Left ventricle myocardium inferior (tissue), 1 donor: ENCODE measurements around the gene GNB5. TPM values are rescaled to one million over a fixed set of nuclear protein-coding genes. Genes with fewer than 3 reads are reported as not detected.

ENCODE experiments used
- DNase-seq: peaks from one replicate; pipeline ENCODE4 v3.0.0-alpha.2; 2020
- H3K27ac ChIP-seq: fragments of 200-600 bp; replicated peaks from 2 replicates; pipeline ENCODE4 v1.8.0; 2021
- H3K27me3 ChIP-seq: fragments of 200-600 bp; 2 replicates; pipeline ENCODE4 v1.8.0; 2021; ENCODE audit warnings: low read depth
- H3K36me3 ChIP-seq: fragments of 200-600 bp; 2 replicates; pipeline ENCODE4 v1.8.0; 2021
- H3K4me1 ChIP-seq: fragments of 200-600 bp; 2 replicates; pipeline ENCODE4 v1.8.0; 2021
- H3K4me3 ChIP-seq: fragments of 200-600 bp; 2 replicates; pipeline ENCODE4 v1.8.0; 2021; ENCODE audit warnings: mild to moderate bottlenecking, moderate library complexity
- H3K9me3 ChIP-seq: fragments of 200-600 bp; replicated peaks from 2 replicates; pipeline ENCODE4 v1.8.0; 2021
- intact Hi-C: fragments of 100-400 bp; cut with micrococcal nuclease; formaldehyde crosslinking; loops from one replicate; pipeline ENCODE4 v1.11.0; 2022
- total RNA-seq: library from RNA; stranded (reverse); fragmentation: NEBNext Ultra II Directional; extraction: Animal tissue kit (Norgen Biotek cat#: 25700); gene quantifications from one replicate; pipeline ENCODE4 v1.2.1, GENCODE V29; 2021
- TF ChIP-seq, protein P1 (sequence below): fragments of 200-600 bp; IDR thresholded peaks from 2 replicates; pipeline ENCODE4 v1.8.0; 2021; ENCODE audit warnings: antibody characterized with exemption, mild to moderate bottlenecking, borderline replicate concordance
- donor health status: DM: no; HTN: yes; CAD: no; lungs with severe emphysema.

The GNB5 gene
- total RNA-seq, 1 donor from 2014 or later = 10.5 TPM

- peaks cover 6% of the 10 kb centered on the region for H3K4me1 ChIP-seq
- intact Hi-C loops = loop anchor here (10.0 kb wide), 1 partner anchor 224 kb away; no protein-coding TSS in a partner anchor
- H3K27ac ChIP-seq = no peak overlapping the region
Observed at GRCh38 chr15:52080706-52081392, 110.3 kb downstream of the GNB5 start.

DNA sequence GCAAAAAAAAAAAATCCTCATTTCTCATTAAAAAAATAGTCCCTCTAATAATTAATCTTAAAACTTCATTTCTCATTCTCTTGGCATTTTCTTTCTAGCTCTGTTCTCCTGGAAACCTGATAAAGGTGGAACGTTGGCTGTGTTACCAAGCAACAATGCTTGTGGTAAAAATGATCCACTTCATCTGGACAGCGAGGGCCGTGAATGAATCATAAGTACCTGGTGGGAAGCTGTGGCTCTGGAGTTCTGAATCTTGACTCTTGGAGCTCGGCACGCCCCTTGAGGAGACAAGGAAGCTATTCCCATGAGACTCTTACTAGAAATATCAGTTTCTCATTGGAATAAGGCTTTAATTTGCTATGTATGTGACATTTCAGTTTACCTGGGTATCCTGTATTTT lies 111.2 kb downstream of the GNB5 start:
- no peak for DNase-seq
- peaks cover 6% of the 10 kb centered on the region for H3K4me1 ChIP-seq
- H3K27ac ChIP-seq = no peak overlapping the region
- H3K36me3 ChIP-seq = no peaks in the 10 kb centered on the region
- TF ChIP-seq, protein P1, sequence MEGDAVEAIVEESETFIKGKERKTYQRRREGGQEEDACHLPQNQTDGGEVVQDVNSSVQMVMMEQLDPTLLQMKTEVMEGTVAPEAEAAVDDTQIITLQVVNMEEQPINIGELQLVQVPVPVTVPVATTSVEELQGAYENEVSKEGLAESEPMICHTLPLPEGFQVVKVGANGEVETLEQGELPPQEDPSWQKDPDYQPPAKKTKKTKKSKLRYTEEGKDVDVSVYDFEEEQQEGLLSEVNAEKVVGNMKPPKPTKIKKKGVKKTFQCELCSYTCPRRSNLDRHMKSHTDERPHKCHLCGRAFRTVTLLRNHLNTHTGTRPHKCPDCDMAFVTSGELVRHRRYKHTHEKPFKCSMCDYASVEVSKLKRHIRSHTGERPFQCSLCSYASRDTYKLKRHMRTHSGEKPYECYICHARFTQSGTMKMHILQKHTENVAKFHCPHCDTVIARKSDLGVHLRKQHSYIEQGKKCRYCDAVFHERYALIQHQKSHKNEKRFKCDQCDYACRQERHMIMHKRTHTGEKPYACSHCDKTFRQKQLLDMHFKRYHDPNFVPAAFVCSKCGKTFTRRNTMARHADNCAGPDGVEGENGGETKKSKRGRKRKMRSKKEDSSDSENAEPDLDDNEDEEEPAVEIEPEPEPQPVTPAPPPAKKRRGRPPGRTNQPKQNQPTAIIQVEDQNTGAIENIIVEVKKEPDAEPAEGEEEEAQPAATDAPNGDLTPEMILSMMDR = no peak
- no peak overlapping the region for H3K4me3 ChIP-seq
- no peaks in the 10 kb centered on the region for H3K9me3 ChIP-seq
- intact Hi-C loops = loop anchor here (10.0 kb wide), 1 partner anchor 225 kb away; no protein-coding TSS in a partner anchor
- no peaks in the 10 kb centered on the region for H3K27me3 ChIP-seq

More at GRCh38 chr15:52080706-52081392, 110.3 kb downstream of the GNB5 start:
- Histone ChIP-seq H3K4me3 (no peak overlapping the region), H3K36me3 (no peaks in the 10 kb centered on the region), H3K9me3 (peaks cover 3% of the 10 kb centered on the region), H3K27me3 (no peaks in the 10 kb centered on the region)
- DNase-seq = no peak
- TF ChIP-seq, protein P1 = no peak

DNA sequence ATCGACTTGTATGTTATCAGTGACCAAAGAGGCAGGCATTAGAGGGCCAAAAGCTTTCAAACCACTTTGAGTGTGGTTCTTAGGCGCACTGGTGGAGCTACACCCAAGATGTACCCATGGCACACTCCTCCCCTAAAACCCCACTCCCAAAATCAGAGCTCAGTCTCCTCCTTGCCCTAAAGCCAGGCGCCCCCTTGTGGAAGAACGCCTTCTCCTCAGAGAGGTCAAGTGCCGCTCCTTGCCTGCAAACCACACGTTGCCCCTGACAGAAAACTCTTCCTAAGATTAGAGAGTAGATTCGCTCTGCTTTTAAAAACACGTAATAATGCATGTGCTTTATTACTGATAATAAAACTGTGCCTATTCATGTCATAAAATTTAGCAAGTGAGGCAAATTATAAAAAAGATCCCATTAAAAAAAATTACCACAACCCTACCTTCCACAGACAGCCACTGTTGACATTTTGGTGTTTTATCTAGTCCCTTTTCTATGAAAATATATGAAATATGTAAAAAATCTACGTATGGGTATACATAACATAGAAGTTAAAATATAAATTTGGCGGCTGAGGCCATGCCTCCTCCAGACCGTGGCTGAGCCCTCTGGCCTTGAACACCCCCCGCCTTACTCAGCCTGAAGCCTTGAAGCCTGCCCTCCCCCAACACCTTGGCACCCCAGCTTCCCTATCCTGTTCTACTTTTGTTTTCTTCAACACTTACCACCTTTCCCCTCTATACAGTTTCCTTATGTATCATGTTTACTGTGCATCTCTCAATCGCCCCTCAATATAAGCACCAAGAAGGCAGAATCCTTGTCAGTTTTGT lies 112.1 kb downstream of the GNB5 start:
- peak; percentile 81 for DNase-seq

GRCh38 chr15:52078197-52078875 lies 112.9 kb downstream of the GNB5 start:
- Histone ChIP-seq H3K27me3 (no peaks in the 10 kb centered on the region), H3K4me3 (no peak overlapping the region), H3K27ac (no peak overlapping the region), H3K9me3 (no peaks in the 10 kb centered on the region), H3K36me3 (no peaks in the 10 kb centered on the region), H3K4me1 (peaks cover 6% of the 10 kb centered on the region)
- intact Hi-C loops = loop anchor here (5.0 kb wide), 1 partner anchor 96 kb away; no protein-coding TSS in a partner anchor
- TF ChIP-seq, protein P1 = no peak
- no peak for DNase-seq

More for the DNA sequence above, 112.1 kb downstream of the GNB5 start:
- intact Hi-C loops = loop anchor here (5.0 kb wide), 1 partner anchor 97 kb away; no protein-coding TSS in a partner anchor
- Histone ChIP-seq H3K4me3 (no peak overlapping the region), H3K27me3 (no peaks in the 10 kb centered on the region), H3K36me3 (no peaks in the 10 kb centered on the region), H3K27ac (no peak overlapping the region), H3K9me3 (no peaks in the 10 kb centered on the region), H3K4me1 (peaks cover 6% of the 10 kb centered on the region)
- TF ChIP-seq, protein P1 = peak; percentile 91
